GM21737 (cell line): Measurements from ENCODE around the gene SLTM.
"Not testable (repeated sequence)": the region's sequence is repeated elsewhere in the genome, so short reads cannot be mapped to it uniquely, and the experiment has no call there.

Source experiments
- ATAC-seq: cut with Tn5 transposase; IDR thresholded peaks from one replicate; pipeline ENCODE4 v1.9.1; 2021; ENCODE audit warnings: mild to moderate bottlenecking, moderate library complexity; ENCODE audit not compliant: unreplicated experiment

Gene SLTM

GRCh38 chr15:58929891-58930416, 3.5 kb downstream of the SLTM start:
- ATAC-seq: no peak

DNA sequence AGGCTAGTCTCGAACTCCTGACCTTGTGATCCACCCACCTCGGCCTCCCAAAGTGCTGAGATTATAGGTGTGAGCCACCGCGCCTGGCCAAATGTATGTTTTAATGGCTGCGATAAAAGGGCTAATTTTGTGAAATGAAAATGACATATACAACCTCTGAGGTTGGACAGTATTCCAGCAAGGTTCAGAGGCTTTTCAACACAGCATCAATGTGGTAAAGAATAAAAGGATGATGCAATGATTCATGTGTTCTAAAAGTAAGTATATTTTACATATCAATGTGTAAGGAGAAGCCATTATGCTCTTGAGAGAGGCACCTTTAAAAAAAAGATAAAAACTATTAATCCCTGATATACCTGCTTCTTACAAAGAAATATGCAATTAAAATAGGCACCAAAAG, 6.7 kb downstream of the SLTM start:
- ATAC-seq: no peak

DNA sequence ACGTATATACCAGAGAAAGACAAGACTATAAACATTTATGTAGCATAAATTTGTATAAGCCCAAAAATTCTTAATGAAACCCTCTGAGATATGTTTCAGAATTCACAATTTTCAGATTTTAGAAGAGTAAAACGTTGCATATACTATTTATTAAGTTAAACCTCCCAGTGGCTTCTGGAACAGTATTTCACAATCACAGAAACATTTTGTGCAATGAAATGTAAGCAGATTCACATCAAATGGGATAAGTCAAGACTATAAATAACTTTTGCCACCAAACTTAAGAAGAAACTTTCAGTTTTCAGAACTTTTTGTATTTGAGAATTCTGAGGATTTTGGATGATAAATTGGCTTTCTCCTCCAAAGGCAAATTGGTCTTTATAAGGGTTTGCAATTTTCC, 9.2 kb downstream of the SLTM start:
- ATAC-seq: no peak

GRCh38 chr15:58923696-58924300, 9.7 kb downstream of the SLTM start:
- ATAC-seq: no peak

DNA sequence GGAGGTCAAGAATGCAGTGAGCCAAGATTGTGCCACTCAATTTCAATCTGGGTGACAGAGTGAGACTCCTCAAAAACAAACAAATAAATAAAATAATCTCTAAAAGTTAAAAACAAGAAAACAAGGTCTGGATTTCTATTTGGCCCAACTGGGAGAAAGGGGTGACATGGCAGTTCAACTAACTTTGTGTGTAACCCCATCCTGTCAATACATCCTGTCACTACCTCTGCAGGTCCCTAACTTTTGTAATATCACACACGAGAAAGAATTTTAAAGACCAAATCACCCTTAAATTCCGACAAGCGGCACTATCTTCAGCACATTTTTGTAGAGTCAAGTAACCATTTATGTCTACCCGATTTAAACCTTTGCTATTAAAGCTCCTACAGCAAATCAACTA, 10.2 kb downstream of the SLTM start:
- no peak for ATAC-seq

DNA sequence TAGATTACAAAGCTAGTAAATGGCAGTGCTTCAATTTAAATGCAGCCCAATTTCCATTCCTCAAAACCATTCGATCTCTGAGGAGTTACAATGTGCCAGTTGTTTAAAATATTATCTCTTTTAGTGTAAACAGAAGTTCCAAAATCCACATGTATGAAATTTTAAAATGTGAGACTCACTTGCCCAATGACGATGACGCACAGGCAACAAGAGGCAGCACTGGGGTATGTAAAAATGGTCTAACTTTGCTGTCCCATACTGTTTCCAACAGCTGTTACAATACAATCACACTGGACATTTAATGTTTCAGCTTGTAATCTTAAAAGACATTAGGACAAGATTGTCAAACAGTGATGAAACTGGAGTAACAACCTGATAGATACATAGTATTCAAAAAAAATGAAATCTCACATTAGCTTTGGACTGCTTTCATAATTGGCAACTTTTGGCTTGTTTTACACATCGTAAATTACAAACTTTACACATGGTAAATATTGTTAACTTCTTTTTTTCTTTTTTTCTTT, 12.2 kb downstream of the SLTM start:
- no peak for ATAC-seq

- ATAC-seq: not testable (repeated sequence)
Observed at GRCh38 chr15:58920447-58920846, 13.0 kb downstream of the SLTM start.

DNA sequence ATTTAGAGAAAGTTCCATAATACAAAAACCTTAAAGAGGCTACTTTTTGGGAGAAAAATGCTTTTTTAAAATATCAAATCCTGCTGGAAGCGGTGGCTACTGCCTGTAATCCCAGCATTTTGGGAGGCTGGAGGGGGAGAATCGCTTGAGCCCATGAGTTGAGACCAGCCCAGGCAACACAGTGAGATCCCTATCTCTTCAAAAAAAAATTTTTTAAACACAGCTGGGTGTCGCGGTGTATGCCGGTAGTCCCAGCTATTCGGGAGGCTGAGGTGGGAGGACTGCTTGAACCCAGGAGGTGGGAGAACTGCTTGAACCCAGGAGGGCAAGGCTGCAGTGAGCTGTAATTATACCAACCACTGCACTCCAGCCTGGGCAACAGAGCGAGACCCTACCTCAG, 14.2 kb downstream of the SLTM start:
- ATAC-seq: no peak

- no peak for ATAC-seq
Observed at GRCh38 chr15:58918239-58918638, 15.2 kb downstream of the SLTM start.

DNA sequence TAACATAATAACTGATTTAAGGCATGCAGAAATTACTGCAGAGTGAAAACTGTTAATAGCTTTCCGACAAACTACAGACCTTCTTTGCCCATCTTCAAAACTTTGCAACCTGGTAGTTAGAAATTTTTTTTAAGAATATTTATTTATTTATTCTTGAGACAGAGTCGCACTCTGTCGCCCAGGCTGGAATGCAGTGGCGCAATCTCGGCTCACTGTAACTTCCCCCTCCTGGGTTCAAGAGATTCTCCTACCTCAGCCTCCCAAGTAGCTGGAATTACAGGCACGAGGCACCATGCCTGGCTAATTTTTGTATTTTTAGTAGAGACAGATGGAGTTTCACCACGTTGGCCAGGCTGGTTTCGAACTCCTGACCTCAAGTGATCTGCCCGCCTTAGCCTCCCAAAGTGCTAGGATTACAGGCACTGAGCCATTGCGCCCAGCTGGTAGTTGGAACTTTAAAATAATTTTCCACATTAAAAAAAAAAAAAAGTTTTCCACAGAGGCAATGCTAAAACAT, 15.8 kb downstream of the SLTM start:
- not testable (repeated sequence) for ATAC-seq

GRCh38 chr15:58916962-58917361, 16.5 kb downstream of the SLTM start:
- no peak for ATAC-seq

- no peak for ATAC-seq
Observed at GRCh38 chr15:58910456-58910855, 23.0 kb downstream of the SLTM start.

GRCh38 chr15:58909616-58910015, 23.9 kb downstream of the SLTM start:
- no peak for ATAC-seq

GRCh38 chr15:58908550-58909309, 24.7 kb downstream of the SLTM start:
- no peak for ATAC-seq

GRCh38 chr15:58900631-58901030, 32.8 kb downstream of the SLTM start:
- ATAC-seq: no peak

DNA sequence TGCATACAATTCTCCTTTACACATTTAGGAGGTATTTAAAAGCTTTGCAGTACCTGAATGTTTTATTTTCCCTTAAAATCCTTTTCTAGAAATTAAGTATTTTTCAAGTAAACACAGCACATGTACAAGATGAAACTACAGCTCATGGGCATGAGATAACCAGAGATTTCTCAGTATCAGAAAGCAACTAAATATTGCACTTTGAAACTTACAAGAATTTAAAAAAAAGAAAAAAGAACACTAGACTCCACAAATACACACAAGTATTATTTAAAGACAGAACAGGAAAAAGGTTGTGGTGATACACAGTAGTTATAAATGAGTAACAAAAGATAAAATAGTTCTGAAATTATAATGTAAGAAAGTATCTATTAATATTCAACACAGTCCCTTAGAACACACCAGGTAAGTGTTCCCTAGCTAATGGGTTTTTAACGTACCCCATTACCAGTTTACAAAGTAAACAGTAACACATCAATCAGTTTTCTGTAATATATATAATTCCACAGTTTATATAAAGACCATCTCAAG, 35.3 kb downstream of the SLTM start:
- ATAC-seq: no peak

DNA sequence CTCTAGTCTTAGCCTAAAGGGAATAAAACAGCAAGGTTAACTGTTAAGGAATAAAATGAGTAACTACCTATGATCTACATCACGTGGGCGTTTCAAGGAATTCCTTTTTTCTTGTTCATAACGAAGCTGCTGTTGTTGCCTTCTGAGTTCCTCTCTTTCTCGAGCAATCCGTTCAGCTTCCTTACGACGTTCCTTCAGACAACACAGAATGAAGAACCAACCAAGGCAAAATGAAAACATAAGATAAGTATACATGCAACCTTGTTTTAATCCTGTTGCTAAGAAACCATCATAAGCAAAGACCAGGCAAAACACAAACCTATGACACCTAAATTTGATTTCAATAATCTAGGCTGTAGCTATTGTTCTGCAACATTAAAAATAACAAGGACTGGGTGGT, 44.1 kb downstream of the SLTM start:
- ATAC-seq: no peak

- ATAC-seq: no peak
Observed at GRCh38 chr15:58886921-58887320, 46.6 kb downstream of the SLTM start.

- not testable (repeated sequence) for ATAC-seq
Observed at GRCh38 chr15:58883926-58884325, 49.6 kb downstream of the SLTM start.

- ATAC-seq: no peak
Observed at GRCh38 chr15:58882243-58882642, 51.2 kb downstream of the SLTM start.

DNA sequence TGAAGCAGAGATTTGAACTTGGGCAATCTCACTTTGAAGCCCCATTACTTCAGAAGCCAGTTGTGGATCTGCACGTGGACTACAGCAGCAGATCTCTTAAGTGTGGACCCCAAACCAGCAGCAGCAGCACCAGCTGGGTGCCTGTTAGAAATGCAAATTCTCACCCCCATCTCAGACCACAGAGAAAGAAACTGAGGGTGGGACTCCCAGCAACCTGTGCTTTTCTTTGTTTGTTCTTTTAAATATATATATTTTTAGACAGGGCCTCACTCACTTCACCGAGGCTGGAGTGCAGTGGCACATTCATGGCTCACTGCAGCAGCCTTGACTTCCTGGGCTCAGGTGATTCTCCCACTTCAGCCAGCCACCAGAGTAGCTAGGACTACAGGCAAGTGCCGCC, 53.2 kb downstream of the SLTM start:
- ATAC-seq: no peak
